ENCODE data around the gene ARFGEF2.

The ARFGEF2 gene

DNA sequence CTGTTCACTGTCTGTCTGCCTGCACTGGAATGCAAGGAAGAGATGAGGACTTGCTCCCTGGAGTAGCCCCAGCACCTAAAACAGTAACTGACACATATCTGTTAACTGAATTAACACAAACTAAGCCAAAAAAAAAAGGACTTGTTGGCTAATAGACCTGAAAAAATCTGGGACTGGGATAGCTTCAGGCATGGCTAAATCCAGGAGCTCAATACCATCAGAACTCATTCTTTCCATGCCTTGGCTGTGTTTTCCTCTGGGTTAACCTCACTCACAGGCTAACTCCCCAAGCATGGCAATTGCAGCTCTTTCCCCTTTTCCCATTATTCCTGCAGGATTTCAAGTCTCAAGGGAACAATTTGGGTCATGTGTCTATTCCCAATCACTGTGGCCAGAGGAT lies 21.6 kb upstream of the ARFGEF2 start:
- no peak for DNase-seq

DNA sequence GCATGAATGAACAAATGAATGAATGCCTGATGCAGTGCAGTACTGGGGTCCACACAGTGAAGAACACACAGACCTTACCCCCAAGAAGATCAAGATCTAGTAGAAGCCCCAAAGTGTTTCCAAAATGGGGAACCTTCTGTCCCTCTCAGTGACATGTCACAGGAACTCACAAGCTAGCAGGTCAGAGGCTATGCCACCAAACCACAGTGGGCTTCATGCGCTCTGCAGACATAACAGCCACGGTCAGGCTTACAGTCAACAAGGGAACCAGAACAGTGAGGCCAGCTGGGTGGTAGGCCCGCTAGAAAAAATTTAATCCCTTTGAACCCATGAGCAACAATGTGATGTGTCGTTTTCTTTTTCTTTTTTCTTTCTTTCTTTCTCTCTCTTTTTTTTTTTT lies 20.2 kb upstream of the ARFGEF2 start:
- no peak for DNase-seq

DNA sequence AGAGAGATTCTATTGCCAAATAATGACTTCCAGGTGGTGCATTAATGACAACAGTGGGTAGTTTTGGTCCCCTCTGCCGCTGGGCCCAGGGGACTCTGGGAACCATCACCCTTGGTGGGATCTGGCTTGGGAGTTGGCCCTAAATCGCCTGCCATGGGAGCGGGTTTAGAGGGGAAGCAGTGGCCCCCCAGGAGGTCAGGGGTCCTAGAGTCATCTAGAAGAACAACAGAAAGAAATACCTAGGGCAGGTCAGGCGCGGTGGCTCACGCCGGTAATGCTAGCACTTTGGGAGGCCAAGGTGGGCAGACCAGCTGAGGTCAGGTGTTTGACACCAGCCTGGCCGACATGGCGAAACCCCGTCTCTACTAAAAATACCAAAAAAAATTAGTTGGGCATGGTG lies 17.8 kb upstream of the ARFGEF2 start:
- DNase-seq: no peak

DNA sequence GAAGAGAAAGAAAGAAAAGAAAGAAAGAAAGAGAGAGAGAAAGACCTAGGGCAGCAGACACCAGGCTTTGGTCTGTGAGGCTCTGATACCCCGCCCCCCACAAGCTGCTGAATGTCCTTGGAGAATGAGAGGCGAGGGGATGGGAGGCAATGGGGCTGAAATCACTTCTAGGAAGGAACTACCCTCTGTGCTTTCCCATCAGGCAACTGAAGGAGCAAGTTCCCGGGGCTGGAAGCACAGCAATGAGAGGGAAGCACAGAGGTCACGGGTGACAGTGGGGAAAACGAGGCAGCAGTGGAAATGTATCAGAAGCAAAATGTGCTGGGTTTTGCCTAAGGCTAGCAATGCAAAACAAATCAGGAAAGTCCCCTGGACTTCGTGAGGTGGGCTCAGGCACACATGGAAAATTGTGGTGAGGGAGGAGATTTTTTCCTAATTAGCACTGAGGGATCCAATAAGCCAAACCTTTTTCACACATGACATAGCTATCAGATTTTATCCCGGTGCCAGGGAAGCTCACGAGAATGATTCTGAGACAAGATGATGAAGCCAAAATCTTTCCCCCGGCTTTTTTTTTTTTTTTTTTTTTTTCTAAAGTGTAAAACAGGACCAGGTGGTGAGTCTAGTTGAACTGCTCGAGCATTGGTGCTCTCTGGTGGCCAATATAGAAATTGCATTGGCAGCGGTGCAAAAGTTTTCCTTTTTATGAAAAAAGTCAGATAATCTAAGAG lies 16.8 kb upstream of the ARFGEF2 start:
- peak; percentile 79 for DNase-seq

DNA sequence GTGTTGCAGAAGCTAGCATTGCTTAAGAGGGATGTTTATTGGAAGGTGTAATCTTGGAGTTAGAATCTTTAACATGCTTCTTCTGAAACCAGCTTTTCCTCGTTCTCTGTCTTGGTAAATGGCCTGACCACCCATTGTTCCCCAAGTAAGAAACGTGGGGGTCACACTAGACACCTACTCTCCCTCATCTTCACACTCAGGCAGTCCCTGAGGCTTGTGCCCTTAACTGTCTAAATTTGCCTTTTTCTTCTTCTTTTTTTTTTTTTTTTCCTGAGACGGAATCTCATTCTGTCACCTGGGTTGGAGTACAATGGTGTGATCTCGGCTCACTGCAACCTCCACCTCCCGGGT lies 16.2 kb upstream of the ARFGEF2 start:
- DNase-seq: no peak

DNA sequence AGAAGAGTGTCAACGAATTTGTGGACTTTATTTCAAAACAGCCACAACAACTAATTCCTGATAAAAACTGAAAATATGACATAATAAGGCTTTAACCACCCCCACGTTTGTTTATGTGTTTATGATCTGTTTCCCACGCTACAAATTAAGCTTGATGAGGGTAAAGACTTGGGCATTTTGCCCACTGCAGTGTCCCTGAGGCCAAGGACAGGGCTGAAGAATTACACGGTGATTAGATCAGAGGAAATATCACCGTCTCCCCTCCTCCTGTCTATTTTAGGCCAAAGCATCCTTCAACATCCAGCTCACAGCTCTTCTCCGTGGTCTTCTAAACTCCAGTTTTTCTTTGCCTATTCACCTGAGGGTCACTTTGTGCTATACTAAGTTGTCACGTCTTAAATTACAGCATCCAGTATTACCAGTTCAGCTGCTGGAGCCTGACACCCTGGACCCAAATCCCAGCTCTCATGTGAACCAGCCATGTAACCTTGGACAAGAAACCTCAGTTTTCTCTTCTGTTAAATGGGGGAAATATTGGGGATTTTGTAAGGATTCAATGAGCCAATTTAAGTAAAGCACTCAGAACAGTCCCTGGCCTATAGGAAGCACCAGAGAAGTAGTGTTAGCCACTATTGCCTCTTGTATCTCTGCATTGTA lies 15.2 kb upstream of the ARFGEF2 start:
- no peak for DNase-seq

DNA sequence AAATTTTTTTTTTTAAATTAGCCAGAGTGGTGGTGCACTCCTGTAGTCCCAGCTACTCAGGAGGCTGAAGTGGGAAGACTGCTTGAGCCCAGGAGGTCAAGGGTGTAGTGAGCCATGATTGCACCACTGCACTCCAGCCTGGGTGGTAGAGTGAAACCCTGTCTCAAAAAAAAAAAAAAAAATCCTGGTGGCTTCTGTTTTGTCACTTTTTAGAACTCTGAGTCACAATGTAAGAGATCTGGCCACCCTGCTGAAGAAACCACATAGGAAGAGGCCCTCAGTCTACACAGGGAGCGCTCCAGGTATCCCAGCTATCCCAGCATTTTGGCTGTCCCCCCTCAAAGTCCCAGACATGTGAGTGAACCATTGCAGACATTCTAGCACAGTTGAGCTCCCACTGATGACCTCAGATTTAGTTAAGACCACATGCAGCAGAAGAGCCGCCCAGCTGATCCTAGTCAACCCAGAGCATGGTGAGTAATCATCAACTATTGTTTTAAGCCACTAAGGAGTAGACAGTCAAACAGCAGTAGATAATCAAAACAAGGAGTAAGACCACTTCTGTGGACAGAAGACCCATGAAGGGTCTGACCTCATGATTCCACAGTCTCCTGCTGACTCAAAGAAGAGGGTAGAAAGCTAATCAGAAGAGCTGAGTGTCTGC lies 12.7 kb upstream of the ARFGEF2 start:
- DNase-seq: peak; percentile 32

DNA sequence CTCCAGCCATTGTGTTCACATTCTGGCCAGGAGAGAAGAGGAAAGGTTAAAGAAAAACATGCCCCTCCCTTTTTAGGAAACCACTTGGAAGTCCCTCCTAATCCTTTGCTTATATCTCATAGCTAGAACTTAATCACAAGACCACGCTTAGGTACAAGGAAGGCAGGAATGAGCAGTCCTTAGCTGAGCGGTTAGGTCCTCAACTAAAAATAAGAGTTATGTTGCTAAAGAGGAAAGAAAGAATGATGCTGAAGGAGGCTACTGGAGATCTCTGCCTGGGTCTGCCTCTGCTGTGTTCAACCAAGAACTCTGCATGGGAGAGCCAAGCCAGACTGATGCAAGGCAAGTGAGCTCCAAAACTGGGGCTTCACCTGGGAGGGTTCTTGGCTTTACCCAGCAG lies 11.6 kb upstream of the ARFGEF2 start:
- peak; percentile 41 for DNase-seq

DNA sequence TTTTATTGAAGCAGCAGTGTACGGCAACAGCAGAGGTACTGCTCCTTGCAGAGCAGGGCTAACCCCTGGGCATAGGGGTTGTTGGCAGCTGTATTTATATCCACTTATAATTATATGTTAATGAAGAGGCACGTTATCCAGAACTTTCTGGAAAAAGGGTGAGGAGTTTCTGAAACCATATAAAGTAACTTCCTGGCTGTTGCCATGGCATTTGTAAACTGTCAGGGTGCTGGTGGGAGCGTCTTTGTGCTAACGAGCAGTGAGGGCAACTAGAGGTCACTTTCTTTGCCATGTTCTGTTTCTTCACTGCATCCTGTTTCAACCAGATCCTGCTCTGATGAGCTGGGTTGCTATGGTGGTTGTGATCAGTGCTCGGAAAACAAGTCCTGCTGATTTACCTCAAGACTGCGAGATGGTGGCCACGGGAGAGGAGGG lies 11.1 kb upstream of the ARFGEF2 start:
- DNase-seq: no peak

DNA sequence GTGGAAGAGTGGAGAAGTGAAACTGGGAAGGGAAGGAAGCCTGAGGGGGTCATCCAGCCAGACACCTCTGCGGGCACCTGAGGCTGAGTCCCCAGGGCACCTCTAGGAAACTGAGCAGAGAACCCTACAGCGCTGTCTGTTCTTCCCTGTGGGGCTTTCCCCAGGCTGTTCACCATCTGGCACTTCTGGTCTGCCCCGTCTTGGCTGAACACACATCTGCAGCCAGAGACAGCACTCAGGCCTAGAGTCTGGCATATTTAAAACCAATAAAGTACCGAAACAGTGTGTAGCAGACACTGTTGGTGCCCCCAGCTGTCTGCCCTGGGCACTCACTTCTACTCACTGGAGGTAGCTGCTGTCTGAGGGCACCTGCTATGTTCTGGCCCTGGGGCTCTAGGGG lies 9.4 kb upstream of the ARFGEF2 start:
- DNase-seq: no peak

DNA sequence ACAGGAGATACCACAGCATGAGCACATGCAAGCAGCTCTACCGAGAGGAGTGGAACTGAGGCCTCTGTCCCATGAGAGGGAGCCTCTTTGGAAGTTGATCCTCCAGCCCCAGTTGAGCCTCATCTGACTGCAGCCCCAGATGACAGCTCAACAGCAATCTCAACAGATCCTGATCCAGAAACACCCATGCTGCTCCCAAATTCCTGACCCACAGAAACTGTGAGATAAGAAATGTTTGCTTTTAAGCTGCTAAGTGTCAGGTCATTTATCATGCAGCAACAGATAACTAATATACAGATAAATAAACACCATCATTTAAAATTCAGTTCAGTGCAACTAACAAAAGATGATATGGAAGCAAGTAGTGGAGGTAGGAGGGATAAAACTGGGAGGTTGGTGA lies 4.8 kb upstream of the ARFGEF2 start:
- no peak for DNase-seq

DNA sequence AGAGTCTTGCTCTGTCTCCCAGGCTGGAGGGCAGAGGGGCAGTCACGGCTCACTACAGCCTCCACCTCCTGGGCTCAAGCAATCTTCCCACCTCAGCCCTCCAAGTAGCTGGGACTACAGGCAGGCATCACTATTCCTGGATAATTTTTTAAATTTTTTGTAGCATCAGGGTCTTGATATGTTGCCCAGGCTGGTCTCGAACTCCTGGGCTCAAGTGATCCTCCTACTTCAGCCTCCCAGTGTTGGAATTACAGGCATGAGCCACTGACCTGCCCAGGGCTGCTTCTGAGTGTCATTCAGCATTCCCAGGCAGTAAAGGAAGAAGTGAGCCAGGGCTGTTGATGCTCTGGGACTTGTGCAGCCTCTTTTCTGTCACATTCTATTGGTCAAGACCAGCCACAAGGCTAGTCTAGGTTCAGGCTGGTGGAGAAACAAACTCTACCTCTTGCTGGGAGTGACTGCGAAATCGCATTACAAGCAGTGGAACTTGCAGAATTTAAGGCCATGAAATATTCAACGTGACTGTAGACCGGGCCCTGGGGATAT lies 2.1 kb upstream of the ARFGEF2 start:
- no peak for DNase-seq

DNA sequence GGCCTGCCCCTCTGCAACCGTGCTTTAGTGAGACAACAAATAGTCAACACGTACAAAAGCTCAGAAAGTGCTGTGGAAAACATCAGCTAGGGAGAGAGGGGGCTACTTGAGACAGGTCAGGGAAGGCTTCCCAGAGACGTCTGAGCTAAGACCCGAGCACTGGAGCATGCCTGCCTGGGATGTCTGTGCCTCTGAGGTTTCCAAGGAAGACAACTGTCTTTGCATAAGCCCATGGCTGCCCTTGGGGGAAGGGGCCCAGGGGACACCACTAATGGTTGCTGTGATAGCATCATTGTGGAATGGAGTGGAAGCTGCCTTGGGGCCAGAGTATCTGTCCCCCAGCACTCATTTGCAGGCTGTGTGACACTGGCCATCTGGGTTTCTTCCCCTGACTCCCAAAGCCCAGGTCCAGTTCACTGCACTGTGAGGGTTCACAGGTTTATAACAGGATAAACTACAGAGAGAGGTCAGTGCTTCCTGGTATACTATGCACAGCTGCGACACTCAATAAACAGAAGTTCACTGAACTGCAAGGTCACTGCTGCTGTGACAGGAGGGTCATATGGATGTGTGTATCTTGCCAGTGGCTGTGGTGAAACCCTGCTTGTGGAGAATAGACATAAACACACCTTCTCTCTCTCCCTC lies 1.5 kb upstream of the ARFGEF2 start:
- DNase-seq: no peak

DNA sequence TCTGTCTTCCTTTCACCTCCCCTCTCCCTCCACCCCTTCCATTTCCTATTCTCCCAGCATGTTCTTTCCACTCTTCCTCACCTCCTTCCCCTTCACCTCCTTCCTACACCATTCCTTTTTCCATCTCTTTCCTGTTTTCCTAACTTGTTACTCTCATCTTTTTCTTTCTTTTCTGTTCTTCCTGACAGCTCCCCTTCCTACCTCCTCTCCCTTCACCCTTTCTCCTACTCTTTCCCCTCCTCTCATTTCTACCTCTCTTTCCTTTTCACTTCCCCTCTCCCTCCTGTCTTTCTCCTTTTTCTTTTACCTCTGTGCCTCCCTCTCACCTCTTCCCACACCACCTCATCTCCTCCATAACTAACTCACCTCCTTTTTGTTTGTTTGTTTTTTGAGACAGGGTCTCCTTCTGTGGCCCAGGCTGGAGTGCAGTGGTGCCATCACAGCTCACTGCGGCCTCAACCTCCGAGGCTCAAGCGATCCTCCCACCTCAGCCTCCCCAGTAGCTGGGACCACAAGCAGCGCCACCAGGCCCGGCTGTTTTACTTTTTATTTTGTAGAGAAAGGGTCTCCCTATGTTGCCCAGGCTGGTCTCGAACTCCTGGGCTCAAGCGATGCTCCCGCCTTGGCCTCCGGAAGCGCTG lies 864 bp upstream of the ARFGEF2 start:
- DNase-seq: no peak

DNA sequence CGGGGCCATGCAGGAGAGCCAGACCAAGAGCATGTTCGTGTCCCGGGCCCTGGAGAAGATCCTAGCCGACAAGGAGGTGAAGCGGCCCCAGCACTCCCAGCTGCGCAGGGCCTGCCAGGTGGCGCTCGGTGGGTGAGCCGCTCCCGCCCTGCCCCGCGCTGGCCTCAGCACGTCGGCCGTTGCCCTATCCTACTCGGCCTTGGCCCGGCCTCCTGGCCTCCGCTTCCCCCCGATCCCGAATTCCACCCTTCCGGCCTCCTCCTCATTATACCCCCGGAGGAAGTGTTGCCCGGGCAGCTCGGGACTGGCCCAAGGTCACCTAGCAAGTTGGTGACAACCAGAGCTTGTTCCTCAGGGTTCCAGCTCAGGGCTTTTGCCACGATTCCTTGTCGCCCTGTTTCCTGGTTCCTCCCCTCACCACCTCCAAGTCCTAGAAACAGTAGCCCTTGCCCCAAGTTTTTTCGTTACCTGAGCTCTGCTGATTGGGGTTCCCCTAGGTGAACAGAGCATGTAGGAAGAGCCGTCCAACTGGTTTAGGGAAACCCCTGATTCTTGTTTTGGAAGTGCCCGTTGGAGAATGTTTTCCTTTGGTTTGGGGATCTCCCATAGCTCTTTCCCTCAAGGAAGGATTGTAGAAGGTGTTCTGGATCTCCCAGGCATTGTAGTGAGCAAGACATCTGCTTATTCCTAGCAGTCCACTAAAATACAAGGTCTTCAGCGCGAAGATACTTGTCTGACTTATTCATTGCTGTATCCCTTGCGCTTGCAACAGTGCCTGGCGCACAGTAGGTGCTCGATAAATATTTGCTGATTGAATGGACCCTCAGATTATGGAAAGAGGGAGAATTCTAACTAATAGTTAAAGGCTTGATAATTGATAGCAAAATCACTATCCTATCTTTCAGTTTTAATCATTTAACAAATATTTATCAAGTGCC lies 641 bp downstream of the ARFGEF2 start:
- DNase-seq: no peak

DNA sequence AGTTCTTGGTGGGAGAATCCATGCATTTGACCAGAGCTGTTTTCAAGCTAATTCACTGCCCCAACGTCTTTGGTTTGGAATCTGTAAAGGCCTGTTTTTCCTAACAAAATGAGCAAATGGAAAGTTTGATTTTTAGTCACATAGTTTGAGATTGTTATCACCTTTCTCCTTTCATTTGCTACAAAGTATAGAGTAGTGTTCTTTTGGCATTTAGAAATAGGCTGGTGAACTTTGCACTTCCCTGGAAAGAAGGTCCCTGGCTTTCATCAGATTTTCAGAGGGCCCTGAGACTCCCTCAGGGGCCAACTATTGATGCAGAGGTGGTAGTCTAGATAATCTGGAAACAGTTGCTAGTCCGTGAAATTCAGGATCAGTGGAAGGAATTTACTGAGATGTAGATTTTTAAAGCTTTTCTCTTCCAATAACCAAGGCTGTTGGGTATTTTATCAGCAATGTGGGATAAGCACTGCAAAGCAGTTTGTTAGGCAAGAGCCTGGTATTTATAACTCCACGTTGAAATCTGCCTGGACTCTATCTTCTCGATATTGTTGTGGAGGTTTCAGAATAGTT lies 1.7 kb downstream of the ARFGEF2 start:
- DNase-seq: no peak

DNA sequence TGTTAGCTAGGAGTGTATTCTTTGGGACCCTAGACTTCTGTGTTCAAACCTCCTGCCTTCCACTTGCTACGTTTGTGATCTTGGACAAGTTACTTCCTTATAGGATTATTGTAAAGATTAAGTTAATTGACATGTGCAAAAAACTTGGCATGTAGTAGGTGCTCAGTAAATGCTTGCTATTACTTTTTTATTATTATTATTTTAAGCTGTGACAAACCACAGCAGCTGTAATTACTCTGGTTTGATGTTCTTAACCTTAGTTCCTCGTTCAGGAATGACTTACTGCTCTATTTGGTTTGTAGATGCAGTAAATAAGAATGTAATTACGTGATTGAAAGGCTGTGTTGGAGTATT lies 3.2 kb downstream of the ARFGEF2 start:
- no peak for DNase-seq

DNA sequence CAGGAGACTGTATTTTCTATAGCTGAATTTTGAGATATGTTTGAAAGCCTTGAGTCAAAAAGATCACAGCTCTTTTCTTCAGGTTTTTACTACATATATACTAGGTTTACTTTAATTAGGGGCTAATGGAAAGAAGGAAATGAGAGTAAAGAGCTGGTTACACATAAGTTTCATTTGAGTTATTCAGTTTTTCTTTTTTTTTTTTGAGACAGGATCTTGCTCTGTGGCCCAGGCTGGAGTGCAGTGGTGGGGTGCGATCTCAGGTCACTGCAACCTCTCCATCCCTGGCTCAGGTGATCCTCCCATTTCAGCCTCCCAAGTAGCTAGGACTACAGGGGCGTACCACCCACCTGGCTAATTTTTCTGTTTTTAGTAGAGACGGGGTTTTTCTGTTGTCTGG lies 4.8 kb downstream of the ARFGEF2 start:
- DNase-seq: no peak

DNA sequence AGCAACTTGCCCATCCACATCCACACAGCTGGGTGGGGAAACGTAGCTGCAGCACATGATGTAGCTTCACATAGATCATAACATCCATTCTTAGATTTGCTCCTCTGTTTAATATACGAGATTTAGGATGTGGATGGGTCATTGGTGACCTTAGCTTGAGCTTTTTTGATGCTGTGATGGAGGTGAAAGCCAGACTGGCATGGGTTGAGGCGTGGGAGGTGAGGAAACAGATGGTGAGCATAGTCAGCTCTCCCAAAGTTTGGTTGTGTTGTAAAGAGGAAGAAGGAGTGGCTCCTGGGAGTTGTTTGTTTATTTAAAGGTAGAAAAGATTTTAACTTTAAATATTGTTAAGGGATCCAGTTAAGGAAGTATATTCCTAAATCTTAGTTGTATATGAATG lies 5.3 kb downstream of the ARFGEF2 start:
- DNase-seq: no peak

DNA sequence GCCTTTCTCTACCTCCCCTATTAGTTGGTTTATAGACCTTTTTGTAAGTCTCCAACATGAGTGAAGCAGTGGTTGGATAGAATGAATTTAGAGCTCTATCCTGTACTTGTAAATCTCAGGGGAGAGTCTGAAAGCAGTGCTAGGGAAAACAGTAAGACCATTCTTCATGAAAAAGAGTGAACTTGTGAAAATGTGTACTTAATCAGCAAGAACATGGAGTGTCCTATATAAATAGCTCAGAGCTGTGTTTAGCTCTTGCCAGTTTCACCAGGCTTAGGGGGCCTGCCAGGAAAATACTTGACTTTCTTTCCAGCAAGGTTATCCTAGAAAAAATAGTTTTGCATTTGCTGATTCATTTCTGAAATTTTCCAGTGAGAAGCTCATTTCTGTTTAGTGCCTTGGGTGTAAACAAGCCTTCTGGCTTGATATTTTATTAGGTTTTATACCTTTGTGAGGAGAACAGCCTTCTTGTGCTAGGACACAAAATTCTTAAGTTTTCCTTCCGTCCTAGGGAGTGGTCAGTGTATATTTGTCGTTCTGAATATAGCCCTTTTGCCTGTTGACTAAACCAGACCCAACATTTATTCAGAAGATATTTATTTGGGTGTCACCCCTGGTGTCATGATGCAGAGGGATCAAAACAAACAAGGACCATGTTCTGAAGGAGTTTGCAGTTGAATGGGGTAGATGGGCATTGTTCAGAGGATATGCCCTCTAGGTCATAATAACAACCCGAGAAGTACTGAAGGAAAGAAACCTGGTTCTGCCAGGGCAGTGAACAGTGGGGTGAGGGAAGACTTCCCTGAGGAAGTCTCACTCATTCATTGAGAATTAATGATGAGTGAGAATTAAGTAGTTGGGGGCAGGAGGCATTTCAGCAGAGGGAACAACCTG lies 7.6 kb downstream of the ARFGEF2 start:
- no peak for DNase-seq

DNA sequence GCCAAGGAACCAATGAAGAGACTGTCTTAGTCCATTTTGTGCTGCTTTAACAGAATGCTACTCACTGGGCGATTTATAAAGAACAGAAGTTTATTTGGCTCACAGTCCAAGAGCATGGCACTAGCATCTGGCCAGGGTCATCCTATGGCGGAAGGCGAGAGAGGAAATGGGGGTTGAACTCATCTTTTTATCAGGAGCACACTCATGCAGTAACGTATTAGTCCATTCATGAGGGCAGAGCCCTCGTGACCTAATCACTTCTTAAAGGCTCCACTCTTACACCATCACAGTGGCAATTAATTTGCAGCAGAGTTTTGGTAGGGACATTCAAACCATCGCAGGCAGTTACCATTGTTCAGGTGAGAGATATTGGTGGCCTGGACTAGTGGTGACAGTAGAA lies 8.5 kb downstream of the ARFGEF2 start:
- no peak for DNase-seq
